ENCODE measurements around the gene REG1B. TPM values are rescaled to one million over a fixed set of nuclear protein-coding genes. Genes with fewer than 3 reads are reported as not detected.

The REG1B gene
- polyA plus RNA-seq, 3 donors: not detected

- H3K27ac Mint-ChIP-seq: no peak overlapping the region
- no peak overlapping the region for H2AFZ ChIP-seq (ENCODE audit: insufficient read depth, low read depth, low read length, poor library complexity, severe bottlenecking)
- no peak for TF ChIP-seq CTCF (IDR thresholded peaks at IDR 0.05)
- peaks cover 3 to 15% (median 6%) of the 10 kb centered on the region in 7 donors for H3K9me3 Mint-ChIP-seq
- H3K4me1 Mint-ChIP-seq: no peaks in the 10 kb centered on the region
- no peaks in the 10 kb centered on the region for H3K27me3 Mint-ChIP-seq (ENCODE audit: low read depth in 3 of 3)
- no peaks in the 10 kb centered on the region for H3K36me3 Mint-ChIP-seq
- H3K4me3 Mint-ChIP-seq: no peak overlapping the region
- intact Hi-C loops (cut with micrococcal nuclease): no loop called here
- no peaks in the 10 kb centered on the region for H3K27me3 ChIP-seq (ENCODE audit: control insufficient read depth in 2 of 2, insufficient read depth in 2 of 2, low read length in 2 of 2)
- peaks cover 5 to 11% of the 10 kb centered on the region in 2 donors for H3K9me3 ChIP-seq (replicated peaks in 1 of 2; ENCODE audit: control insufficient read depth in 1 of 2, insufficient read depth in 1 of 2, low read length in 2 of 2)
- H3K36me3 ChIP-seq (replicated peaks in 1 of 2; ENCODE audit: control insufficient read depth in 1 of 2, insufficient read depth in 2 of 2, low read length in 2 of 2): no peaks in the 10 kb centered on the region
- no peak overlapping the region for H3K4me2 ChIP-seq (replicated peaks; ENCODE audit: extremely low read depth, low read length, poor library complexity, severe bottlenecking)
- DNase-seq: no peak
- no peaks in the 10 kb centered on the region for H3K79me2 ChIP-seq (ENCODE audit: insufficient read depth, low read length)
- no peak overlapping the region for H3K9ac ChIP-seq (ENCODE audit: insufficient read depth, low read length, poor library complexity, severe bottlenecking)
- H3K4me1 ChIP-seq (ENCODE audit: control insufficient read depth in 1 of 2, insufficient read depth in 2 of 2, low read length in 2 of 2): no peaks in the 10 kb centered on the region
- no peak overlapping the region for H3K4me3 ChIP-seq (replicated peaks in 1 of 3; ENCODE audit: low read depth in 2 of 3, low read length in 3 of 3)
- H4K20me1 ChIP-seq (ENCODE audit: insufficient read depth, low read length): no peaks in the 10 kb centered on the region
- H3K27ac ChIP-seq (ENCODE audit: low read depth in 1 of 2, low read length in 2 of 2): no peak overlapping the region
Measured at GRCh38 chr2:79083597-79084251, 4.1 kb downstream of the REG1B start.

- no peaks in the 10 kb centered on the region for H4K20me1 ChIP-seq (ENCODE audit: insufficient read depth, low read length)
- 96% methylated on average over 4 of the region's 5 CpGs for WGBS (ENCODE audit: insufficient coverage)
Measured at GRCh38 chr2:79082987-79083386, 4.8 kb downstream of the REG1B start.

More at GRCh38 chr2:79082987-79083386, 4.8 kb downstream of the REG1B start:
- H3K4me3 ChIP-seq (replicated peaks in 1 of 3; ENCODE audit: low read depth in 2 of 3, low read length in 3 of 3): no peak overlapping the region
- Mint-ChIP-seq H3K4me3 (no peak overlapping the region), H3K27ac (no peak overlapping the region), H3K9me3 (peaks cover 3 to 15% (median 4%) of the 10 kb centered on the region in 7 donors), H3K36me3 (no peaks in the 10 kb centered on the region), H3K27me3 (ENCODE audit: low read depth in 3 of 3) (no peaks in the 10 kb centered on the region), H3K4me1 (no peaks in the 10 kb centered on the region)
- H3K4me2 ChIP-seq (replicated peaks; ENCODE audit: extremely low read depth, low read length, poor library complexity, severe bottlenecking): no peak overlapping the region
- no peak overlapping the region for H2AFZ ChIP-seq (ENCODE audit: insufficient read depth, low read depth, low read length, poor library complexity, severe bottlenecking)
- no peaks in the 10 kb centered on the region for H3K27me3 ChIP-seq (ENCODE audit: control insufficient read depth in 2 of 2, insufficient read depth in 2 of 2, low read length in 2 of 2)
- H3K36me3 ChIP-seq (replicated peaks in 1 of 2; ENCODE audit: control insufficient read depth in 1 of 2, insufficient read depth in 2 of 2, low read length in 2 of 2): no peaks in the 10 kb centered on the region
- peaks cover 5 to 8% of the 10 kb centered on the region in 2 donors for H3K9me3 ChIP-seq (replicated peaks in 1 of 2; ENCODE audit: control insufficient read depth in 1 of 2, insufficient read depth in 1 of 2, low read length in 2 of 2)
- DNase-seq: no peak
- no peak for TF ChIP-seq CTCF (IDR thresholded peaks at IDR 0.05)
- H3K9ac ChIP-seq (ENCODE audit: insufficient read depth, low read length, poor library complexity, severe bottlenecking): no peak overlapping the region
- no peaks in the 10 kb centered on the region for H3K4me1 ChIP-seq (ENCODE audit: control insufficient read depth in 1 of 2, insufficient read depth in 2 of 2, low read length in 2 of 2)
- intact Hi-C loops (cut with micrococcal nuclease): no loop called here
- no peaks in the 10 kb centered on the region for H3K79me2 ChIP-seq (ENCODE audit: insufficient read depth, low read length)
- H3K27ac ChIP-seq (ENCODE audit: low read depth in 1 of 2, low read length in 2 of 2): no peak overlapping the region

Measured in CD14-positive monocyte (primary cell).